ENCODE measurements around the gene LSM14B.

LSM14B gene

DNA sequence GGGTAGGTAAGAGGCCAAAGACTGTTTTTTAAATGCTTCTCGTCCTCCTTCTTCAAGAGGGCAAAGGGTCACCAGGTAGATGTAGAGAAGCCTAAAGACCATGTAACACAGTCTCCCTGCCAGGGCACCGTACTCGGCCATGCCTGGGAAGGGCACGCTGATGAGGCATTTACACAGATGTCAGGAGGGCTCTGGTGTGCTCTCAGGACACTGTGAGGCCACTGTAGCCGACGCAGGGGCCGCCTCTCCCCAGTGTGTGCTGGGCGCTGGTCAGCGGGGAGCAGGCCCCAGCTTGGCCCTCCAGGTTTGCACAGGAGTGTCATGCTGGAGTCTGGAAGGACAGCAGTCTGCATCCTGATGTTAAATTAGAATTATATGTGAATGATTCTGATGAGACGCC is 53.4 kb downstream of the LSM14B start:
- CTCF ChIA-PET = interaction anchor here (1.3 kb wide), 1 partner anchor 12 kb away, joined by 5 read pairs; no protein-coding TSS in a partner anchor
- POLR2A ChIA-PET = no interaction called here
- TF ChIP-seq, protein P1, sequence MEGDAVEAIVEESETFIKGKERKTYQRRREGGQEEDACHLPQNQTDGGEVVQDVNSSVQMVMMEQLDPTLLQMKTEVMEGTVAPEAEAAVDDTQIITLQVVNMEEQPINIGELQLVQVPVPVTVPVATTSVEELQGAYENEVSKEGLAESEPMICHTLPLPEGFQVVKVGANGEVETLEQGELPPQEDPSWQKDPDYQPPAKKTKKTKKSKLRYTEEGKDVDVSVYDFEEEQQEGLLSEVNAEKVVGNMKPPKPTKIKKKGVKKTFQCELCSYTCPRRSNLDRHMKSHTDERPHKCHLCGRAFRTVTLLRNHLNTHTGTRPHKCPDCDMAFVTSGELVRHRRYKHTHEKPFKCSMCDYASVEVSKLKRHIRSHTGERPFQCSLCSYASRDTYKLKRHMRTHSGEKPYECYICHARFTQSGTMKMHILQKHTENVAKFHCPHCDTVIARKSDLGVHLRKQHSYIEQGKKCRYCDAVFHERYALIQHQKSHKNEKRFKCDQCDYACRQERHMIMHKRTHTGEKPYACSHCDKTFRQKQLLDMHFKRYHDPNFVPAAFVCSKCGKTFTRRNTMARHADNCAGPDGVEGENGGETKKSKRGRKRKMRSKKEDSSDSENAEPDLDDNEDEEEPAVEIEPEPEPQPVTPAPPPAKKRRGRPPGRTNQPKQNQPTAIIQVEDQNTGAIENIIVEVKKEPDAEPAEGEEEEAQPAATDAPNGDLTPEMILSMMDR (IDR thresholded peaks at IDR 0.05; ENCODE audit: control extremely low read depth, extremely low read depth, low read depth, missing control alignments) = no peak
- no peak for DNase-seq (ENCODE audit: extremely low spot score)

DNA sequence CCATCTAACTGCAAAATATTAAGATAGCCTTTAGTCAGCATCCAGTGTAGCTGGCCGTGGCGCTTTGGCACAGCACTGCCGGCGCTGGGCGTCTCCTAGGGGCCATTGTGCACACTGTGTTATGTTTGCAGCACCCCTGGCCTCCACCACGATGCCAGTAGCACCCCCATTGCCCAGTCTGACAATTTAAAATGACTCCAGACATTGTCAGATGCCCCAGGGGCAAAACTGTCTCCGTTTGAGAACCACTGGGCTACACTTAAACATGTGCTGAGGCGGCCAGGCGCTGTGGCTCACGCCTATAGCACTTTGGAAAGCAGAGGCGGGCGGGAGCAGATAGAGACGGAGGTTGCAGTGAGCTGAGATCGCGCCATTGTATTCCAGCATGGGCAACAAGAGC is 54.6 kb downstream of the LSM14B start:
- CTCF ChIA-PET = no interaction called here
- TF ChIP-seq, protein P1 (IDR thresholded peaks at IDR 0.05; ENCODE audit: control extremely low read depth, extremely low read depth, low read depth, missing control alignments) = no peak
- no peak for DNase-seq (ENCODE audit: extremely low spot score)
- POLR2A ChIA-PET = no interaction called here

DNA sequence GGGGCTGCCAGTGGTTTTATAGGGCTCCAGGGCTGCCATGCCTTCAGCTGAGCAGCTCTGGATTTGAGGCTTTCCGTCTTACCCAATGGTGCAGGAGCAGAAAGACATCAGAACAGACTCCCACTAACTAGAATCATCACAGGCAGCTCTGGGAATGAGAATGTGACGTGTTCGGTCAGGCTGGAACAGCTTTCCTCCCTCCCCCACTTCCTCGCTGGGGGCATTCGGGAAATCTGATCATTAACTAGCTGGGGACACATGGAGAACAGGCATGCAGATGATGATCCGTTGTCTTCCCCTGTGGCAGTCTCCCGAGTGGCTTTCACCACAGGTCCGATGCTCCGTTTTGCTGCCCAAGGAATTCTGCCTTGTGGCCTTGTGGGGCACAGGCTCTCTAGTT is 55.0 kb downstream of the LSM14B start:
- TF ChIP-seq, protein P1 (IDR thresholded peaks at IDR 0.05; ENCODE audit: control extremely low read depth, extremely low read depth, low read depth, missing control alignments) = no peak
- CTCF ChIA-PET = no interaction called here
- no peak for DNase-seq (ENCODE audit: extremely low spot score)
- POLR2A ChIA-PET = no interaction called here

DNA sequence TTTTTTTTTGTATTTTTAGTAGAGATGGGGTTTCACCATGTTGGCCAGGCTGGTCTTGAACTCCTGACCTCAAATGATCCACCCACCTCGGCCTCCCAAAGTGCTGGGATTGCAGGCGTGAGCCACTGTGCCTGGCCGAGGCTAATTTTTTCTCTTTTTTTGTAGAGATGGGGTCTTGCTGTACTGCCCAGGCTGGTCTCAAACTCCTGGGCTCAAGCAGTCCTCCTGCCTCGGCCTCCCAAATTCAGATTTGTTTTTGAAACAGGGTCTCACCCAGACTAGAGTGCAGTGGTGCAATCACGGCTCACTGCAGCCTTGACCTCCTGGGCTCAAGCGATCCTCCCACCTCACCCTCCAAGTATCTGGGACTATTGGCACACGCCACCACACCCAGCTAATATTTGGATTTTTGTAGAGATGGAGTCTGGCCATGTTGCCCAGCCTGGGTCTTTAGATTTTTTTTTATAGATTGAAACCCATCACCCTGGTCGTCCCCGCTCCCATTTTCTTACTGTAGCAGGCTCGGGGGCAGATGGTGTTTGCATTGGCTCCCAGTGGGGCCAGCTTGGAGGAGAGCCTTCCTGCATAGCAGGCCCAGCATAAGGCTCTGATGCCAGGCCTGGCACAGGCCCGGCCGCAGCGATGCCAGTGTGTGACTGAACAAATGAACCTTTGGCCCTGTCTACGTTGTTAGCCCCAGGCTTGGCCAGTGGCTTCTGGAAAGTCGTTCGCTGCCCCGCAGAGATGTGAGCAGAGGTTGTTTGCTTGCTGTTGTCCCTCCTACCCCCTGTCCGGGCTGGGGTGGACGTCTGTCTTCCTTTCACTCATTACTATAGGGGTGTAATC is 56.3 kb downstream of the LSM14B start:
- no peak for DNase-seq (ENCODE audit: extremely low spot score)
- TF ChIP-seq, protein P1 (IDR thresholded peaks at IDR 0.05; ENCODE audit: control extremely low read depth, extremely low read depth, low read depth, missing control alignments) = no peak
- CTCF ChIA-PET = no interaction called here
- POLR2A ChIA-PET = no interaction called here

DNA sequence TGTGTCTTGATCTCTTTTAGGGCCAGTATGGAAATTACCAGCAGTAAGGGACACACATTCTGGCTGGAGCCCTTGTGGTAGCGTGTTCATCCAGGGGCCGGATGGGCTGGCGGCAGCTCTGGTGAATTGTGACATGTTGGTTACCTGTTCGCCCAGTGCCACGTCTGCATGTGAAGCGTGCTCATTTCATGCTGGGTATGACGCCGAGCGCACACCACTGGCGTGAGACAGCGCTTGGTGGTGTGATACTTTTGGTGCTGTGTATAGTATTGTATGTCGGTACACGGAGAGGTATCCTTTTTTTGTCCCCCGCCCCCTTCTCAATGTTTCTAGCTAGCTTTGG is 56.9 kb downstream of the LSM14B start:
- CTCF ChIA-PET = interaction anchor here (1.0 kb wide), 1 partner anchor 43 kb away, joined by 3 read pairs; no protein-coding TSS in a partner anchor
- DNase-seq (ENCODE audit: extremely low spot score) = no peak
- TF ChIP-seq, protein P1 (IDR thresholded peaks at IDR 0.05; ENCODE audit: control extremely low read depth, extremely low read depth, low read depth, missing control alignments) = no peak
- POLR2A ChIA-PET = no interaction called here

DNA sequence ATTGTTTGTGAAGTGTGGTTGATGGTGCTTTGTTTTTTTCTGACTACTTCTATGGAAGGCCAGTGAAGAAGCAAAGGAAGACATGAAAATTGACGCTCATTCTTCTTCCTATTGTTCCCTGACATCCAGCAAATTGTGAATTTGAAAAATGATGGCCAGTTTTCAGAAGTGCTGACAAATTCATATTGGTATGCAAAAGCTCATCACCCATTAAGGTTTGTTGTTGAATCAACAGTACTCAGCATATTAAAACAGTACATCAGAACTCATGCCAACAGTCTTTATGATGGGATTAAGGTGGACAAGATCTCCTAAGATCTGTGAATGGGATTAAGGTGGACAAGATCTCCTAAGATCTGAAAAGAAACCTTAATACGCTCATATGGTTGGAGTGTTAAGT is 59.5 kb downstream of the LSM14B start:
- TF ChIP-seq, protein P1 (IDR thresholded peaks at IDR 0.05; ENCODE audit: control extremely low read depth, extremely low read depth, low read depth, missing control alignments) = no peak
- no peak for DNase-seq (ENCODE audit: extremely low spot score)
- ChIA-PET POLR2A (no interaction called here), CTCF (no interaction called here)

Measured in GM10248 (cell line).